GM23338 (cell line): ENCODE data around the gene ABCB8. TPM values are rescaled to one million over a fixed set of nuclear protein-coding genes. Genes with fewer than 3 reads are reported as not detected.

ENCODE experiments used
- ATAC-seq: fragments of 200-7000 bp; cut with Tn5 transposase; 3 replicates; pipeline ENCODE4 v1.9.1; 2020
- DNase-seq: peaks from one replicate; pipeline ENCODE4 v3.0.0-alpha.2; 2015; ENCODE audit warnings: low spot score
- H2AFZ ChIP-seq: fragments of 200-600 bp; sonication (generic); 2 replicates; pipeline ENCODE4 v1.8.0; 2016; ENCODE audit warnings: antibody characterized with exemption, mild to moderate bottlenecking, moderate library complexity
- H3F3A ChIP-seq: fragments of 200-600 bp; sonication (generic); replicated peaks from 2 replicates; pipeline ENCODE4 v1.8.0; 2017; ENCODE audit warnings: antibody characterized with exemption, mixed run types, low read depth
- H3K27ac ChIP-seq: fragments of 200-600 bp; sonication (generic); 2 replicates; pipeline ENCODE4 v1.6.1; 2016; ENCODE audit warnings: low read depth
- H3K27me3 ChIP-seq: fragments of 200-600 bp; sonication (generic); 2 replicates; pipeline ENCODE4 v1.8.0; 2016; ENCODE audit warnings: mild to moderate bottlenecking, mixed run types, moderate library complexity; ENCODE audit not compliant: insufficient read depth
- H3K36me3 ChIP-seq: fragments of 200-600 bp; sonication (generic); 2 replicates; pipeline ENCODE4 v1.8.0; 2016; ENCODE audit warnings: mild to moderate bottlenecking; ENCODE audit not compliant: insufficient read depth
- H3K4me1 ChIP-seq: fragments of 200-600 bp; sonication (generic); 2 replicates; pipeline ENCODE4 v1.8.0; 2016; ENCODE audit warnings: mild to moderate bottlenecking, moderate library complexity; ENCODE audit not compliant: insufficient read depth
- H3K4me2 ChIP-seq: fragments of 200-600 bp; sonication (generic); 2 replicates; pipeline ENCODE4 v1.7.1; 2017; ENCODE audit warnings: mixed run types
- H3K4me3 ChIP-seq: fragments of 200-600 bp; sonication (generic); 2 replicates; pipeline ENCODE4 v1.6.1; 2016; ENCODE audit warnings: mixed run types
- H3K79me2 ChIP-seq: fragments of 200-600 bp; sonication (generic); replicated peaks from 2 replicates; pipeline ENCODE4 v1.8.0; 2017; ENCODE audit warnings: mild to moderate bottlenecking; ENCODE audit not compliant: insufficient read depth
- H3K9me2 ChIP-seq: fragments of 200-600 bp; sonication (generic); 2 replicates; pipeline ENCODE4 v1.8.0; 2017; ENCODE audit not compliant: insufficient read depth
- H4K20me1 ChIP-seq: fragments of 200-600 bp; sonication (generic); replicated peaks from 2 replicates; pipeline ENCODE4 v1.8.0; 2017; ENCODE audit warnings: mild to moderate bottlenecking; ENCODE audit not compliant: insufficient read depth
- H3K27ac Mint-ChIP-seq: 2 replicates; pipeline ENCODE4 v1.8.0; 2020; ENCODE audit warnings: inconsistent platforms, mild to moderate bottlenecking, moderate library complexity, mixed read lengths
- H3K27me3 Mint-ChIP-seq: 3 replicates; pipeline ENCODE4 v1.8.0; 2022; ENCODE audit warnings: low read depth, mild to moderate bottlenecking, moderate library complexity, mixed read lengths, inconsistent platforms; ENCODE audit not compliant: insufficient read depth, poor library complexity
- H3K36me3 Mint-ChIP-seq: 3 replicates; pipeline ENCODE4 v1.8.0; 2021; ENCODE audit warnings: low read depth, mild to moderate bottlenecking, inconsistent platforms, moderate library complexity, mixed read lengths
- H3K4me1 Mint-ChIP-seq: 3 replicates; pipeline ENCODE4 v1.8.0; 2020; ENCODE audit warnings: mild to moderate bottlenecking, inconsistent platforms, mixed read lengths
- H3K4me3 Mint-ChIP-seq: 3 replicates; pipeline ENCODE4 v1.8.0; 2021; ENCODE audit warnings: moderate library complexity, mild to moderate bottlenecking, inconsistent platforms, mixed read lengths
- H3K9me3 Mint-ChIP-seq: 3 replicates; pipeline ENCODE4 v1.8.0; 2020; ENCODE audit warnings: moderate library complexity, mild to moderate bottlenecking, inconsistent platforms, mixed read lengths
- CREB1 ChIP-seq: fragments of 250-450 bp; sonication (Bioruptor Pico); IDR thresholded peaks from 2 replicates; pipeline ENCODE4 v1.5.0; 2020; ENCODE audit warnings: low read depth, mild to moderate bottlenecking, moderate library complexity
- EZH2 ChIP-seq: fragments of 200-600 bp; sonication (generic); IDR thresholded peaks from one replicate; pipeline ENCODE4 v1.8.0; 2017; ENCODE audit warnings: antibody characterized with exemption, mild to moderate bottlenecking, low read depth; ENCODE audit not compliant: unreplicated experiment
- polyA plus RNA-seq: library from polyadenylated mRNA; unstranded; fragments of >200 nt; fragmentation: Nextera tagmentation; extraction: Ambion mirVana; gene quantifications from 2 replicates; pipeline ENCODE4 v1.2.1, GENCODE V29; 2016
- total RNA-seq: library from RNA; depleted of rRNA; stranded (reverse); fragments of >200 nt; shearing (Covaris generic); gene quantifications from 2 replicates; pipeline ENCODE4 v1.2.3, GENCODE V29; 2014
- TF ChIP-seq, protein P1 (sequence below): fragments of 250-450 bp; sonication (Bioruptor Pico); IDR thresholded peaks from 2 replicates; pipeline ENCODE4 v1.5.0; 2020; ENCODE audit warnings: mild to moderate bottlenecking, moderate library complexity
- TF ChIP-seq, protein P2 (sequence below): IDR thresholded peaks from 2 replicates; pipeline ENCODE4 v1.6.1; 2016; ENCODE audit warnings: antibody characterized with exemption
- TF ChIP-seq, protein P3 (sequence below), 2 experiments: fragments of 200-600 bp in 1 of 2; sonication (generic) in 1 of 2; conservative IDR thresholded peaks; 2 replicates each; pipeline versions ENCODE4 v1.5.1 to v1.6.1; 2016 to 2017; ENCODE audit warnings: antibody characterized with exemption in 2 of 2, low read depth in 2 of 2, mild to moderate bottlenecking in 2 of 2, moderate library complexity in 1 of 2

The ABCB8 gene
- total and polyA plus RNA-seq, 2 experiments from 2014 or later = 11.4 to 27.1 TPM

DNA sequence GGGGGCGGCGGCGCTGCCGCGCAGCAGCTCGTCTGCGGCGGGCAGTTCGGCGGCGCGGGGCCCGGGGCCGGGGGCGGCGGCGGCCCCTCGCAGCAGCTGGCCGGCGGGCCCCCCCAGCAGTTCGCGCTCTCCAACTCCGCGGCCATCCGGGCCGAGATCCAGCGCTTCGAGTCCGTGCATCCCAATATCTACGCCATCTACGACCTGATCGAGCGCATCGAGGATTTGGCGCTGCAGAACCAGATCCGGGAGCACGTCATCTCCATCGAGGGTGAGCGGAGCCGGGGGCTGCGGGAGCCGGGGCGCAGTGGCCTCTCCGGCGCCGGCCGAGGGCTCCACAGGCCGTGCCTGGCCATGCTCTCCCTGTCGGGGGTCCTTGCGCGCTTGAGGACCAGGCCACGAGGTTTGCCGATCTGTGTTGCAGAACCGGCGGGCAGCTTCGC is 58.6 kb downstream of the ABCB8 start (continued):
- TF ChIP-seq, protein P1, sequence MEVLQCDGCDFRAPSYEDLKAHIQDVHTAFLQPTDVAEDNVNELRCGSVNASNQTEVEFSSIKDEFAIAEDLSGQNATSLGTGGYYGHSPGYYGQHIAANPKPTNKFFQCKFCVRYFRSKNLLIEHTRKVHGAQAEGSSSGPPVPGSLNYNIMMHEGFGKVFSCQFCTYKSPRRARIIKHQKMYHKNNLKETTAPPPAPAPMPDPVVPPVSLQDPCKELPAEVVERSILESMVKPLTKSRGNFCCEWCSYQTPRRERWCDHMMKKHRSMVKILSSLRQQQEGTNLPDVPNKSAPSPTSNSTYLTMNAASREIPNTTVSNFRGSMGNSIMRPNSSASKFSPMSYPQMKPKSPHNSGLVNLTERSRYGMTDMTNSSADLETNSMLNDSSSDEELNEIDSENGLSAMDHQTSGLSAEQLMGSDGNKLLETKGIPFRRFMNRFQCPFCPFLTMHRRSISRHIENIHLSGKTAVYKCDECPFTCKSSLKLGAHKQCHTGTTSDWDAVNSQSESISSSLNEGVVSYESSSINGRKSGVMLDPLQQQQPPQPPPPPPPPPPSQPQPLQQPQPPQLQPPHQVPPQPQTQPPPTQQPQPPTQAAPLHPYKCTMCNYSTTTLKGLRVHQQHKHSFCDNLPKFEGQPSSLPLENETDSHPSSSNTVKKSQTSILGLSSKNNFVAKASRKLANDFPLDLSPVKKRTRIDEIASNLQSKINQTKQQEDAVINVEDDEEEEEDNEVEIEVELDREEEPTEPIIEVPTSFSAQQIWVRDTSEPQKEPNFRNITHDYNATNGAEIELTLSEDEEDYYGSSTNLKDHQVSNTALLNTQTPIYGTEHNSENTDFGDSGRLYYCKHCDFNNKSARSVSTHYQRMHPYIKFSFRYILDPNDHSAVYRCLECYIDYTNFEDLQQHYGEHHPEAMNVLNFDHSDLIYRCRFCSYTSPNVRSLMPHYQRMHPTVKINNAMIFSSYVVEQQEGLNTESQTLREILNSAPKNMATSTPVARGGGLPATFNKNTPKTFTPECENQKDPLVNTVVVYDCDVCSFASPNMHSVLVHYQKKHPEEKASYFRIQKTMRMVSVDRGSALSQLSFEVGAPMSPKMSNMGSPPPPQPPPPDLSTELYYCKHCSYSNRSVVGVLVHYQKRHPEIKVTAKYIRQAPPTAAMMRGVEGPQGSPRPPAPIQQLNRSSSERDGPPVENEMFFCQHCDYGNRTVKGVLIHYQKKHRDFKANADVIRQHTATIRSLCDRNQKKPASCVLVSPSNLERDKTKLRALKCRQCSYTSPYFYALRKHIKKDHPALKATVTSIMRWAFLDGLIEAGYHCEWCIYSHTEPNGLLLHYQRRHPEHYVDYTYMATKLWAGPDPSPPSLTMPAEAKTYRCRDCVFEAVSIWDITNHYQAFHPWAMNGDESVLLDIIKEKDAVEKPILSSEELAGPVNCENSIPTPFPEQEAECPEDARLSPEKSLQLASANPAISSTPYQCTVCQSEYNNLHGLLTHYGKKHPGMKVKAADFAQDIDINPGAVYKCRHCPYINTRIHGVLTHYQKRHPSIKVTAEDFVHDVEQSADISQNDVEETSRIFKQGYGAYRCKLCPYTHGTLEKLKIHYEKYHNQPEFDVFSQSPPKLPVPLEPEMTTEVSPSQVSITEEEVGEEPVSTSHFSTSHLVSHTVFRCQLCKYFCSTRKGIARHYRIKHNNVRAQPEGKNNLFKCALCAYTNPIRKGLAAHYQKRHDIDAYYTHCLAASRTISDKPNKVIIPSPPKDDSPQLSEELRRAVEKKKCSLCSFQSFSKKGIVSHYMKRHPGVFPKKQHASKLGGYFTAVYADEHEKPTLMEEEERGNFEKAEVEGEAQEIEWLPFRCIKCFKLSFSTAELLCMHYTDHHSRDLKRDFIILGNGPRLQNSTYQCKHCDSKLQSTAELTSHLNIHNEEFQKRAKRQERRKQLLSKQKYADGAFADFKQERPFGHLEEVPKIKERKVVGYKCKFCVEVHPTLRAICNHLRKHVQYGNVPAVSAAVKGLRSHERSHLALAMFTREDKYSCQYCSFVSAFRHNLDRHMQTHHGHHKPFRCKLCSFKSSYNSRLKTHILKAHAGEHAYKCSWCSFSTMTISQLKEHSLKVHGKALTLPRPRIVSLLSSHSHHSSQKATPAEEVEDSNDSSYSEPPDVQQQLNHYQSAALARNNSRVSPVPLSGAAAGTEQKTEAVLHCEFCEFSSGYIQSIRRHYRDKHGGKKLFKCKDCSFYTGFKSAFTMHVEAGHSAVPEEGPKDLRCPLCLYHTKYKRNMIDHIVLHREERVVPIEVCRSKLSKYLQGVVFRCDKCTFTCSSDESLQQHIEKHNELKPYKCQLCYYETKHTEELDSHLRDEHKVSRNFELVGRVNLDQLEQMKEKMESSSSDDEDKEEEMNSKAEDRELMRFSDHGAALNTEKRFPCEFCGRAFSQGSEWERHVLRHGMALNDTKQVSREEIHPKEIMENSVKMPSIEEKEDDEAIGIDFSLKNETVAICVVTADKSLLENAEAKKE (CRISPR knock-in tag) = no peak
- TF ChIP-seq, protein P2, sequence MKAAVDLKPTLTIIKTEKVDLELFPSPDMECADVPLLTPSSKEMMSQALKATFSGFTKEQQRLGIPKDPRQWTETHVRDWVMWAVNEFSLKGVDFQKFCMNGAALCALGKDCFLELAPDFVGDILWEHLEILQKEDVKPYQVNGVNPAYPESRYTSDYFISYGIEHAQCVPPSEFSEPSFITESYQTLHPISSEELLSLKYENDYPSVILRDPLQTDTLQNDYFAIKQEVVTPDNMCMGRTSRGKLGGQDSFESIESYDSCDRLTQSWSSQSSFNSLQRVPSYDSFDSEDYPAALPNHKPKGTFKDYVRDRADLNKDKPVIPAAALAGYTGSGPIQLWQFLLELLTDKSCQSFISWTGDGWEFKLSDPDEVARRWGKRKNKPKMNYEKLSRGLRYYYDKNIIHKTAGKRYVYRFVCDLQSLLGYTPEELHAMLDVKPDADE = no peak

DNA sequence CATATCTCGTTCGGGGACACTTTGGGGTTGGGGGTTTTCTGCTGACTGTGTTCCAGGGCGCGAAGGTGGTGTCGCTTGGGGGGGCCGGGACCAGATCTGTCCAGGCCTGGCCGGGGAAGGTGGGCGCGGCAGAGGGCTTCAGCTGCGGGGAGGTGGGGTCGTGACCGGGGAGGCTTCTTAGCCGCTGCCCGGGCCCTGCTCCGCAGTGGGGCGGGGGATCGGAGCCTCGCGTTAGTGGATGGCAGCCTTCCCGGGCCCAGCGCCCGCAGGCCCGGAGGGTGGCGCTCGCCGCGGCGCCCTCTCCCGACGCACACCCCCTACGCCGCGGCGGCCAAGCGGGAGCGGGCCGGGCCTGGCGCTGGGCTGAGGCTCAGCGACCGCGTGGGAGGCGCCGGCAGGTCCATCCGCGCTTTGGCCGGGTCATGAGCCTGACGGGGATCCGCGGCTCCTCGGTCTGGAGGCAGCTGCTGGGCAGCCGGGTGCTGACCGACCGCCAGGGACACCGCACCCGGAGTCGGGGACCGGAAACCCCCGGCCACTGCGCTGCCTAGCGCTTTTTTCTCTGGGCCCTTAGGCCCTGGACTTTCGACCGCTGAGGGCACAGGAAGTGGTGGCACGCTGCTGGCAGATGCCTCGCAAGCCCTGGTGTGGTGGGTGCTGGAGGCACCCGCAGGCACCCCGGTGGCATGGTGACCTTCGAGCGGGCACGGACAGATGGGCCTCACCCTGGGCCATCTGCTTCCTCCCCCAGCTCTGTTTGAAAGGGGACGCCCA is 59.2 kb downstream of the ABCB8 start:
- Histone ChIP-seq H3K27ac (no peak overlapping the region), H3K79me2 (peaks cover 52% of the 10 kb centered on the region), H3K4me3 (peak overlapping the region; percentile 88), H3K27me3 (peaks cover 53% of the 10 kb centered on the region), H3F3A (peaks cover 20% of the 10 kb centered on the region), H3K9me2 (no peaks in the 10 kb centered on the region), H2AFZ (no peak overlapping the region), H3K36me3 (no peaks in the 10 kb centered on the region), H3K4me1 (peaks cover 34% of the 10 kb centered on the region), H3K4me2 (peak overlapping the region; percentile 98), H4K20me1 (peaks cover 47% of the 10 kb centered on the region)
- H3K9me3 Mint-ChIP-seq = no peaks in the 10 kb centered on the region
- no peak overlapping the region for H3K27ac Mint-ChIP-seq
- peaks cover 52% of the 10 kb centered on the region for H3K27me3 Mint-ChIP-seq
- peak; percentile 12 for ATAC-seq
- TF ChIP-seq CREB1 (CRISPR knock-in tag) = no peak
- TF ChIP-seq EZH2 = peak; percentile 23
- TF ChIP-seq, protein P3, sequence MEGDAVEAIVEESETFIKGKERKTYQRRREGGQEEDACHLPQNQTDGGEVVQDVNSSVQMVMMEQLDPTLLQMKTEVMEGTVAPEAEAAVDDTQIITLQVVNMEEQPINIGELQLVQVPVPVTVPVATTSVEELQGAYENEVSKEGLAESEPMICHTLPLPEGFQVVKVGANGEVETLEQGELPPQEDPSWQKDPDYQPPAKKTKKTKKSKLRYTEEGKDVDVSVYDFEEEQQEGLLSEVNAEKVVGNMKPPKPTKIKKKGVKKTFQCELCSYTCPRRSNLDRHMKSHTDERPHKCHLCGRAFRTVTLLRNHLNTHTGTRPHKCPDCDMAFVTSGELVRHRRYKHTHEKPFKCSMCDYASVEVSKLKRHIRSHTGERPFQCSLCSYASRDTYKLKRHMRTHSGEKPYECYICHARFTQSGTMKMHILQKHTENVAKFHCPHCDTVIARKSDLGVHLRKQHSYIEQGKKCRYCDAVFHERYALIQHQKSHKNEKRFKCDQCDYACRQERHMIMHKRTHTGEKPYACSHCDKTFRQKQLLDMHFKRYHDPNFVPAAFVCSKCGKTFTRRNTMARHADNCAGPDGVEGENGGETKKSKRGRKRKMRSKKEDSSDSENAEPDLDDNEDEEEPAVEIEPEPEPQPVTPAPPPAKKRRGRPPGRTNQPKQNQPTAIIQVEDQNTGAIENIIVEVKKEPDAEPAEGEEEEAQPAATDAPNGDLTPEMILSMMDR (conservative IDR thresholded peaks at IDR 0.05; ENCODE audit: low read depth in 2 of 2) = peak in 1 of 2 experiments; percentile 45; a peak in 1 of 4 replicates
- peak overlapping the region; percentile 86 for H3K4me3 Mint-ChIP-seq
- peaks cover 44% of the 10 kb centered on the region for H3K4me1 Mint-ChIP-seq
- peaks cover 15% of the 10 kb centered on the region for H3K36me3 Mint-ChIP-seq
- no peak for DNase-seq
